Caco-2 (cell line): ENCODE results near the gene SETD1A. TPM values are rescaled to one million over a fixed set of nuclear protein-coding genes. Genes with fewer than 3 reads are reported as not detected.

ENCODE experiments used
- BruUV-seq: library from RNA; stranded (reverse); fragments of 400-500 nt; replicated peaks from 2 replicates; lab custom pipeline; 2021; lab: Mats Ljungman, UMichigan
- CTCF ChIA-PET: fragments of 300-600 bp; sonication (Branson Sonifier 250); formaldehyde crosslinking; loops from one replicate; lab custom pipeline; 2022; ENCODE audit warnings: antibody characterized with exemption; lab: Charles Lee
- POLR2A ChIA-PET: fragments of 300-600 bp; sonication (Branson Sonifier 250); formaldehyde crosslinking; loops from one replicate; lab custom pipeline; 2022; ENCODE audit warnings: antibody characterized with exemption; lab: Charles Lee
- DNase-seq, 2 experiments: peaks; one replicate each; pipeline versions ENCODE4 v3.0.0 to v3.0.0-alpha.2; 2020 to 2022
- H3K27me3 ChIP-seq: replicated peaks from 2 replicates; pipeline ENCODE4 v1.6.0; 2011; ENCODE audit warnings: low read length; ENCODE audit not compliant: control insufficient read depth, insufficient read depth
- H3K36me3 ChIP-seq: 2 replicates; pipeline ENCODE4 v1.5.1; 2011; ENCODE audit warnings: low read length; ENCODE audit not compliant: control insufficient read depth, insufficient read depth
- H3K4me1 ChIP-seq: fragments of 250-450 bp; sonication (Bioruptor Pico); 2 replicates; pipeline ENCODE4 v1.5.1; 2020; ENCODE audit warnings: mild to moderate bottlenecking
- H3K4me3 ChIP-seq: 2 replicates; pipeline ENCODE4 v1.5.1; 2011; ENCODE audit warnings: low read depth, mild to moderate bottlenecking, control low read depth, low read length
- H3K9me3 ChIP-seq: fragments of 250-450 bp; sonication (Bioruptor Pico); 2 replicates; pipeline ENCODE4 v1.5.1; 2020; ENCODE audit warnings: mild to moderate bottlenecking, moderate library complexity
- H3K27ac Mint-ChIP-seq: one replicate; pipeline ENCODE4 v1.8.0; 2022; ENCODE audit warnings: mixed read lengths; ENCODE audit not compliant: unreplicated experiment
- H3K27me3 Mint-ChIP-seq: one replicate; pipeline ENCODE4 v1.8.0; 2022; ENCODE audit warnings: mixed read lengths; ENCODE audit not compliant: insufficient read depth, unreplicated experiment
- H3K36me3 Mint-ChIP-seq: one replicate; pipeline ENCODE4 v1.8.0; 2022; ENCODE audit warnings: mild to moderate bottlenecking, mixed read lengths; ENCODE audit not compliant: insufficient read depth, unreplicated experiment
- H3K4me1 Mint-ChIP-seq: one replicate; pipeline ENCODE4 v1.8.0; 2022; ENCODE audit warnings: low read depth, mixed read lengths; ENCODE audit not compliant: unreplicated experiment
- H3K4me3 Mint-ChIP-seq: one replicate; pipeline ENCODE4 v1.8.0; 2022; ENCODE audit warnings: mild to moderate bottlenecking, moderate library complexity, mixed read lengths; ENCODE audit not compliant: unreplicated experiment
- H3K9me3 Mint-ChIP-seq: one replicate; pipeline ENCODE4 v1.8.0; 2022; ENCODE audit warnings: mixed read lengths; ENCODE audit not compliant: unreplicated experiment
- CTCF ChIP-seq, 2 experiments: fragments of 200-600 bp in 1 of 2; IDR thresholded peaks; 1 replicate in 1 of 2; 2 replicates in 1 of 2; pipeline versions ENCODE4 v1.5.1 to v1.8.0; 2011 to 2022; ENCODE audit warnings: antibody characterized with exemption in 1 of 2, control low read depth in 1 of 2, inconsistent platforms in 1 of 2, low read depth in 1 of 2, low read length in 1 of 2, mild to moderate bottlenecking in 1 of 2, moderate library complexity in 1 of 2; ENCODE audit not compliant: insufficient read depth in 1 of 2, severe bottlenecking in 1 of 2, unreplicated experiment in 1 of 2
- intact Hi-C: fragments of 100-400 bp; cut with micrococcal nuclease; formaldehyde crosslinking; loops from one replicate; pipeline ENCODE4 v1.10.0; 2022; ENCODE audit not compliant: unreplicated experiment
- total RNA-seq: library from RNA; stranded (reverse); gene quantifications from 2 replicates; pipeline ENCODE4 v1.2.3, GENCODE V29; 2022

Gene SETD1A
- total RNA-seq, 1 experiment from 2014 or later, result 21.5 TPM

GRCh38 chr16:30989469-30990047, 32.0 kb downstream of the SETD1A start:
- Mint-ChIP-seq H3K4me3 (no peak overlapping the region), H3K27me3 (no peaks in the 10 kb centered on the region), H3K4me1 (peaks cover 9% of the 10 kb centered on the region), H3K27ac (no peak overlapping the region), H3K36me3 (no peaks in the 10 kb centered on the region), H3K9me3 (no peaks in the 10 kb centered on the region)
- Histone ChIP-seq H3K36me3 (no peaks in the 10 kb centered on the region), H3K4me3 (no peak overlapping the region), H3K27me3 (no peaks in the 10 kb centered on the region), H3K4me1 (peaks cover 7% of the 10 kb centered on the region), H3K9me3 (no peaks in the 10 kb centered on the region)
- DNase-seq, result no peak
- BruUV-seq, result no TSS peak
- intact Hi-C loops, result loop anchor here (5.0 kb wide), 1 partner anchor 153 kb away; no protein-coding TSS in a partner anchor
- ChIA-PET POLR2A (no interaction called here), CTCF (no interaction called here)
- TF ChIP-seq CTCF (IDR thresholded peaks at IDR 0.05; ENCODE audit: insufficient read depth in 1 of 2, low read depth in 1 of 2, low read length in 1 of 2, severe bottlenecking in 1 of 2, unreplicated experiment in 1 of 2), result no peak

- intact Hi-C loops, result no loop called here
- Mint-ChIP-seq H3K4me1 (peaks cover 11% of the 10 kb centered on the region), H3K9me3 (no peaks in the 10 kb centered on the region), H3K36me3 (no peaks in the 10 kb centered on the region), H3K27ac (no peak overlapping the region), H3K27me3 (no peaks in the 10 kb centered on the region), H3K4me3 (no peak overlapping the region)
- ChIA-PET POLR2A (no interaction called here), CTCF (no interaction called here)
- peaks cover 4% of the 10 kb centered on the region for H3K4me1 ChIP-seq
- H3K4me3 ChIP-seq, result no peak overlapping the region
- no peaks in the 10 kb centered on the region for H3K27me3 ChIP-seq
- TF ChIP-seq CTCF (IDR thresholded peaks at IDR 0.05; ENCODE audit: insufficient read depth in 1 of 2, low read depth in 1 of 2, low read length in 1 of 2, severe bottlenecking in 1 of 2, unreplicated experiment in 1 of 2), result no peak
- no peaks in the 10 kb centered on the region for H3K36me3 ChIP-seq
- no TSS peak for BruUV-seq
- no peaks in the 10 kb centered on the region for H3K9me3 ChIP-seq
- DNase-seq, result no peak
Observed at GRCh38 chr16:30990105-30990504, 32.6 kb downstream of the SETD1A start.

- Mint-ChIP-seq H3K27ac (no peak overlapping the region), H3K4me1 (peaks cover 7% of the 10 kb centered on the region), H3K27me3 (no peaks in the 10 kb centered on the region), H3K36me3 (no peaks in the 10 kb centered on the region), H3K9me3 (no peaks in the 10 kb centered on the region), H3K4me3 (no peak overlapping the region)
- no TSS peak for BruUV-seq
- H3K9me3 ChIP-seq, result no peaks in the 10 kb centered on the region
- DNase-seq, result no peak
- no peak for TF ChIP-seq CTCF (IDR thresholded peaks at IDR 0.05; ENCODE audit: insufficient read depth in 1 of 2, low read depth in 1 of 2, low read length in 1 of 2, severe bottlenecking in 1 of 2, unreplicated experiment in 1 of 2)
- H3K4me3 ChIP-seq, result no peak overlapping the region
- no peaks in the 10 kb centered on the region for H3K4me1 ChIP-seq
- no peaks in the 10 kb centered on the region for H3K27me3 ChIP-seq
- intact Hi-C loops, result no loop called here
- ChIA-PET POLR2A (no interaction called here), CTCF (no interaction called here)
- no peaks in the 10 kb centered on the region for H3K36me3 ChIP-seq
Observed at GRCh38 chr16:30991052-30991451, 33.5 kb downstream of the SETD1A start.
